ENCODE data around the gene OR6V1. TPM values are rescaled to one million over a fixed set of nuclear protein-coding genes. Genes with fewer than 3 reads are reported as not detected.

The OR6V1 gene
- total and polyA plus RNA-seq, 10 of the 15 experiments (the other 5 are each of a cell fraction or from before 2014, with no cell fraction given) = not detected

- TF ChIP-seq RELA (IDR thresholded peaks at IDR 0.05; ENCODE audit: borderline replicate concordance, partially characterized antibody) = no peak
- peak in 1 of 2 experiments; percentile 25; a peak in 1 of 4 replicates for TF ChIP-seq BHLHE40 (IDR thresholded peaks at IDR 0.05; ENCODE audit: borderline replicate concordance in 1 of 2, low read depth in 2 of 2, low read length in 1 of 2)
- TF ChIP-seq YY1 (IDR thresholded peaks at IDR 0.05; ENCODE audit: low read depth, low read length) = peak; percentile 84
- TF ChIP-seq CREM (IDR thresholded peaks at IDR 0.05; ENCODE audit: low read depth) = peak; percentile 51; the same call in 1 of the 2 replicates
- no peak for TF ChIP-seq NR2F1 (conservative IDR thresholded peaks at IDR 0.05)
- no peak for TF ChIP-seq TCF3 (IDR thresholded peaks at IDR 0.05; ENCODE audit: borderline replicate concordance, insufficient read depth, low read depth, low read length)
- TF ChIP-seq LARP7 (IDR thresholded peaks at IDR 0.05) = no peak
- peak; percentile 55; the same call in 1 of the 2 replicates for TF ChIP-seq ZNF592 (IDR thresholded peaks at IDR 0.05)
- TF ChIP-seq DPF2 (IDR thresholded peaks at IDR 0.05) = no peak
- no peak for TF ChIP-seq SIX5 (IDR thresholded peaks at IDR 0.05; ENCODE audit: low read depth, low read length, severe bottlenecking)
Observed at GRCh38 chr7:143008007-143008901, 43.9 kb upstream of the OR6V1 start (continued).
